ENCODE measurements around the gene ZFAND3.

DNA sequence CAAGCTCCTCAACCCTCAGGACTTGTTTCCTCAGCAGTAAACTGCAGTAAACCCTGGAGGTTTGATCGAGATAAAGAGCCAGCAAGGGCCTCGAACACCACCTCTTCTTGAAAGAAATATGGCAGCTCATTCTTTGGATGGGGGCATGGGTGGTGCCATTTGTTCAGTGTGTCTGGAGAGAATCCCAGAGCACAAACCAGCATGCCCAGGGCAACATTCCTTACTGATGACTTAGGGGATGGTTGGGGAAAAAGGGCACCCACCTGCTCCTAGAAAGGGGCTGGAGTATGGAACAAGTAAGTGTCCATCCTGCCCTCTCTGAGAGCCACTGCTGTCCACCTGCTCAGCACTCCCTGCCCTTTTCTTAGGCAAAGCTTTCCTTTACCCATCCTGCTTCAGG is 31.3 kb upstream of the ZFAND3 start:
- TF ChIP-seq, protein P1, sequence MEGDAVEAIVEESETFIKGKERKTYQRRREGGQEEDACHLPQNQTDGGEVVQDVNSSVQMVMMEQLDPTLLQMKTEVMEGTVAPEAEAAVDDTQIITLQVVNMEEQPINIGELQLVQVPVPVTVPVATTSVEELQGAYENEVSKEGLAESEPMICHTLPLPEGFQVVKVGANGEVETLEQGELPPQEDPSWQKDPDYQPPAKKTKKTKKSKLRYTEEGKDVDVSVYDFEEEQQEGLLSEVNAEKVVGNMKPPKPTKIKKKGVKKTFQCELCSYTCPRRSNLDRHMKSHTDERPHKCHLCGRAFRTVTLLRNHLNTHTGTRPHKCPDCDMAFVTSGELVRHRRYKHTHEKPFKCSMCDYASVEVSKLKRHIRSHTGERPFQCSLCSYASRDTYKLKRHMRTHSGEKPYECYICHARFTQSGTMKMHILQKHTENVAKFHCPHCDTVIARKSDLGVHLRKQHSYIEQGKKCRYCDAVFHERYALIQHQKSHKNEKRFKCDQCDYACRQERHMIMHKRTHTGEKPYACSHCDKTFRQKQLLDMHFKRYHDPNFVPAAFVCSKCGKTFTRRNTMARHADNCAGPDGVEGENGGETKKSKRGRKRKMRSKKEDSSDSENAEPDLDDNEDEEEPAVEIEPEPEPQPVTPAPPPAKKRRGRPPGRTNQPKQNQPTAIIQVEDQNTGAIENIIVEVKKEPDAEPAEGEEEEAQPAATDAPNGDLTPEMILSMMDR (IDR thresholded peaks at IDR 0.05): no peak
- TF ChIP-seq POLR2AphosphoS5 (IDR thresholded peaks at IDR 0.05) (no peak), POLR2A (IDR thresholded peaks at IDR 0.05) (no peak)
